Fibroblast of mammary gland (primary cell): Measurements from ENCODE around the gene FAM89A.
"Not testable (repeated sequence)": the region's sequence is repeated elsewhere in the genome, so short reads cannot be mapped to it uniquely, and the experiment has no call there.

Source experiments
- DNase-seq: peaks from one replicate; pipeline ENCODE4 v3.0.0-alpha.2; 2010; ENCODE audit warnings: low read depth
- H3K4me3 ChIP-seq: 2 replicates; pipeline ENCODE4 v1.5.1; 2011; ENCODE audit warnings: low read depth, mild to moderate bottlenecking, low read length, moderate library complexity; ENCODE audit not compliant: control insufficient read depth
- CTCF ChIP-seq: conservative IDR thresholded peaks from 2 replicates; pipeline ENCODE4 v1.5.1; 2011; ENCODE audit warnings: low read depth, low read length, inconsistent platforms; ENCODE audit not compliant: control insufficient read depth, insufficient read depth

The FAM89A gene

GRCh38 chr1:231029841-231030240 is 10.2 kb downstream of the FAM89A start:
- TF ChIP-seq CTCF = no peak
- no peak for DNase-seq
- H3K4me3 ChIP-seq = no peak overlapping the region

GRCh38 chr1:231029247-231029646 is 10.8 kb downstream of the FAM89A start:
- DNase-seq, H3K4me3 ChIP-seq: not testable (repeated sequence)

- DNase-seq = no peak
- TF ChIP-seq CTCF = no peak
- H3K4me3 ChIP-seq = no peak overlapping the region
Measured at GRCh38 chr1:231028682-231029081, 11.4 kb downstream of the FAM89A start.

GRCh38 chr1:231027971-231028370 is 12.1 kb downstream of the FAM89A start:
- no peak overlapping the region for H3K4me3 ChIP-seq
- DNase-seq = no peak
- TF ChIP-seq CTCF = no peak

- H3K4me3 ChIP-seq = no peak overlapping the region
- no peak for TF ChIP-seq CTCF
- DNase-seq = no peak
Measured at GRCh38 chr1:231027136-231027925, 12.7 kb downstream of the FAM89A start.

GRCh38 chr1:231026576-231026975 is 13.5 kb downstream of the FAM89A start:
- H3K4me3 ChIP-seq = no peak overlapping the region
- DNase-seq = no peak
- TF ChIP-seq CTCF = no peak

- DNase-seq = no peak
- TF ChIP-seq CTCF = no peak
- no peak overlapping the region for H3K4me3 ChIP-seq
Measured at GRCh38 chr1:231023150-231023549, 16.9 kb downstream of the FAM89A start.

GRCh38 chr1:231022543-231022942 is 17.5 kb downstream of the FAM89A start:
- not testable (repeated sequence) for H3K4me3 ChIP-seq, DNase-seq
